ENCODE data around the gene PRKCH. TPM values are rescaled to one million over a fixed set of nuclear protein-coding genes. Genes with fewer than 3 reads are reported as not detected.

PRKCH gene
- total and polyA plus RNA-seq, 5 donors from 2014 or later, result 194 to 457 (median 201) TPM

- H3K27me3 ChIP-seq (ENCODE audit: control insufficient read depth, insufficient read depth, low read length), result no peaks in the 10 kb centered on the region
- Mint-ChIP-seq H3K27me3 (no peaks in the 10 kb centered on the region), H3K4me1 (peaks cover 44 to 89% (median 62%) of the 10 kb centered on the region in 4 donors), H3K4me3 (peak overlapping the region in 1 of 4 donors; percentile 82), H3K9me3 (no peaks in the 10 kb centered on the region), H3K27ac (peak overlapping the region; percentile 93 to 95 (median 94)), H3K36me3 (peaks cover 40% of the 10 kb centered on the region)
- peaks cover 59% of the 10 kb centered on the region for H3K36me3 ChIP-seq (ENCODE audit: control insufficient read depth, insufficient read depth, low read length)
- H3K4me1 ChIP-seq (ENCODE audit: control insufficient read depth, insufficient read depth, low read length, poor library complexity, severe bottlenecking), result peaks cover 48% of the 10 kb centered on the region
- DNase-seq (no peak), ATAC-seq (ENCODE audit: low read depth in 2 of 2) (no peak)
- no peak overlapping the region for H3K4me3 ChIP-seq (ENCODE audit: low read depth, low read length)
- H3K27ac ChIP-seq (ENCODE audit: insufficient read depth, low read length, poor library complexity, severe bottlenecking), result peak overlapping the region; percentile 30
- no peaks in the 10 kb centered on the region for H3K9me3 ChIP-seq (ENCODE audit: control insufficient read depth in 2 of 2, low read length in 2 of 2)
Observed at GRCh38 chr14:61512026-61512834, 190.9 kb downstream of the PRKCH start.

- H3K9me3 Mint-ChIP-seq, result no peaks in the 10 kb centered on the region
- H3K4me1 ChIP-seq (ENCODE audit: control insufficient read depth, insufficient read depth, low read length, poor library complexity, severe bottlenecking), result peaks cover 52% of the 10 kb centered on the region
- peaks cover 25% of the 10 kb centered on the region for H3K36me3 Mint-ChIP-seq
- no peak overlapping the region for H3K4me3 ChIP-seq (ENCODE audit: low read depth, low read length)
- H3K27ac Mint-ChIP-seq, result peak overlapping the region in 2 of 3 donors; percentile 47 to 76
- H3K4me3 Mint-ChIP-seq, result peak overlapping the region in 1 of 4 donors; percentile 28
- H3K36me3 ChIP-seq (ENCODE audit: control insufficient read depth, insufficient read depth, low read length), result peaks cover 56% of the 10 kb centered on the region
- peaks cover 38 to 89% (median 57%) of the 10 kb centered on the region in 4 donors for H3K4me1 Mint-ChIP-seq
- ATAC-seq (ENCODE audit: low read depth in 2 of 2) (no peak), DNase-seq (no peak)
- H3K27me3 ChIP-seq (ENCODE audit: control insufficient read depth, insufficient read depth, low read length), result no peaks in the 10 kb centered on the region
- H3K9me3 ChIP-seq (ENCODE audit: control insufficient read depth in 2 of 2, low read length in 2 of 2), result no peaks in the 10 kb centered on the region
- H3K27me3 Mint-ChIP-seq, result no peaks in the 10 kb centered on the region
- no peak overlapping the region for H3K27ac ChIP-seq (ENCODE audit: insufficient read depth, low read length, poor library complexity, severe bottlenecking)
Observed at GRCh38 chr14:61513986-61514830, 192.8 kb downstream of the PRKCH start.

GRCh38 chr14:61514927-61515326 is 193.5 kb downstream of the PRKCH start:
- H3K36me3 ChIP-seq (ENCODE audit: control insufficient read depth, insufficient read depth, low read length), result peaks cover 58% of the 10 kb centered on the region
- no peak for DNase-seq
- H3K27ac ChIP-seq (ENCODE audit: insufficient read depth, low read length, poor library complexity, severe bottlenecking), result no peak overlapping the region
- Mint-ChIP-seq H3K27me3 (no peaks in the 10 kb centered on the region), H3K9me3 (no peaks in the 10 kb centered on the region), H3K4me1 (peaks cover 38 to 92% (median 58%) of the 10 kb centered on the region in 4 donors), H3K36me3 (peaks cover 21% of the 10 kb centered on the region), H3K4me3 (peak overlapping the region in 1 of 4 donors; percentile 46), H3K27ac (peak overlapping the region; percentile 20 to 47 (median 31))
- H3K4me3 ChIP-seq (ENCODE audit: low read depth, low read length), result no peak overlapping the region
- no peaks in the 10 kb centered on the region for H3K9me3 ChIP-seq (ENCODE audit: control insufficient read depth in 2 of 2, low read length in 2 of 2)
- H3K27me3 ChIP-seq (ENCODE audit: control insufficient read depth, insufficient read depth, low read length), result no peaks in the 10 kb centered on the region
- ATAC-seq (ENCODE audit: low read depth in 2 of 2), result no peak
- H3K4me1 ChIP-seq (ENCODE audit: control insufficient read depth, insufficient read depth, low read length, poor library complexity, severe bottlenecking), result peaks cover 51% of the 10 kb centered on the region

- Mint-ChIP-seq H3K36me3 (peaks cover 22% of the 10 kb centered on the region), H3K27ac (peak overlapping the region; percentile 20 to 90 (median 65)), H3K9me3 (no peaks in the 10 kb centered on the region), H3K4me1 (peaks cover 43 to 92% (median 58%) of the 10 kb centered on the region in 4 donors), H3K4me3 (peak overlapping the region in 1 of 4 donors; percentile 46), H3K27me3 (no peaks in the 10 kb centered on the region)
- no peak for DNase-seq
- ATAC-seq (ENCODE audit: low read depth in 2 of 2), result no peak
- no peaks in the 10 kb centered on the region for H3K9me3 ChIP-seq (ENCODE audit: control insufficient read depth in 2 of 2, low read length in 2 of 2)
- no peaks in the 10 kb centered on the region for H3K27me3 ChIP-seq (ENCODE audit: control insufficient read depth, insufficient read depth, low read length)
- H3K36me3 ChIP-seq (ENCODE audit: control insufficient read depth, insufficient read depth, low read length), result peaks cover 58% of the 10 kb centered on the region
- no peak overlapping the region for H3K4me3 ChIP-seq (ENCODE audit: low read depth, low read length)
- H3K27ac ChIP-seq (ENCODE audit: insufficient read depth, low read length, poor library complexity, severe bottlenecking), result no peak overlapping the region
- H3K4me1 ChIP-seq (ENCODE audit: control insufficient read depth, insufficient read depth, low read length, poor library complexity, severe bottlenecking), result peaks cover 44% of the 10 kb centered on the region
Observed at GRCh38 chr14:61515436-61516117, 194.2 kb downstream of the PRKCH start.

GRCh38 chr14:61516118-61516743 is 194.9 kb downstream of the PRKCH start:
- DNase-seq, result no peak
- no peak overlapping the region for H3K4me3 Mint-ChIP-seq
- Histone ChIP-seq H3K36me3 (ENCODE audit: control insufficient read depth, insufficient read depth, low read length) (peaks cover 58% of the 10 kb centered on the region), H3K4me1 (ENCODE audit: control insufficient read depth, insufficient read depth, low read length, poor library complexity, severe bottlenecking) (peaks cover 38% of the 10 kb centered on the region), H3K9me3 (ENCODE audit: control insufficient read depth in 2 of 2, low read length in 2 of 2) (no peaks in the 10 kb centered on the region), H3K27me3 (ENCODE audit: control insufficient read depth, insufficient read depth, low read length) (no peaks in the 10 kb centered on the region), H3K27ac (ENCODE audit: insufficient read depth, low read length, poor library complexity, severe bottlenecking) (no peak overlapping the region), H3K4me3 (ENCODE audit: low read depth, low read length) (no peak overlapping the region)
- H3K27ac Mint-ChIP-seq, result peak overlapping the region; percentile 39 to 90 (median 42)
- H3K9me3 Mint-ChIP-seq, result no peaks in the 10 kb centered on the region
- no peaks in the 10 kb centered on the region for H3K27me3 Mint-ChIP-seq
- ATAC-seq (ENCODE audit: low read depth in 2 of 2), result no peak
- H3K4me1 Mint-ChIP-seq, result peaks cover 39 to 86% (median 54%) of the 10 kb centered on the region in 4 donors
- peaks cover 25% of the 10 kb centered on the region for H3K36me3 Mint-ChIP-seq

- ATAC-seq (ENCODE audit: low read depth in 2 of 2), result no peak
Observed at GRCh38 chr14:61516964-61517653, 195.7 kb downstream of the PRKCH start.

More at GRCh38 chr14:61516964-61517653, 195.7 kb downstream of the PRKCH start:
- peaks cover 37 to 84% (median 51%) of the 10 kb centered on the region in 4 donors for H3K4me1 Mint-ChIP-seq
- no peaks in the 10 kb centered on the region for H3K9me3 Mint-ChIP-seq
- Histone ChIP-seq H3K36me3 (ENCODE audit: control insufficient read depth, insufficient read depth, low read length) (peaks cover 53% of the 10 kb centered on the region), H3K4me3 (ENCODE audit: low read depth, low read length) (no peak overlapping the region), H3K27ac (ENCODE audit: insufficient read depth, low read length, poor library complexity, severe bottlenecking) (no peak overlapping the region), H3K4me1 (ENCODE audit: control insufficient read depth, insufficient read depth, low read length, poor library complexity, severe bottlenecking) (peaks cover 37% of the 10 kb centered on the region), H3K27me3 (ENCODE audit: control insufficient read depth, insufficient read depth, low read length) (no peaks in the 10 kb centered on the region), H3K9me3 (ENCODE audit: control insufficient read depth in 2 of 2, low read length in 2 of 2) (no peaks in the 10 kb centered on the region)
- DNase-seq, result no peak
- H3K36me3 Mint-ChIP-seq, result peaks cover 29% of the 10 kb centered on the region
- H3K27ac Mint-ChIP-seq, result peak overlapping the region; percentile 20 to 90 (median 42)
- peak overlapping the region in 1 of 4 donors; percentile 48 for H3K4me3 Mint-ChIP-seq
- H3K27me3 Mint-ChIP-seq, result no peaks in the 10 kb centered on the region

Data from CD4-positive, CD25-positive, alpha-beta regulatory T cell (primary cell).